HG03108 (cell line): ENCODE data around the gene EGR2.
"Not testable (repeated sequence)": the region's sequence is repeated elsewhere in the genome, so short reads cannot be mapped to it uniquely, and the experiment has no call there.

ENCODE experiments used
- ATAC-seq: cut with Tn5 transposase; IDR thresholded peaks from one replicate; pipeline ENCODE4 v1.9.1; 2021; ENCODE audit warnings: moderate library complexity; ENCODE audit not compliant: unreplicated experiment

EGR2 gene

GRCh38 chr10:62795762-62796161, 20.4 kb downstream of the EGR2 start:
- no peak for ATAC-seq

DNA sequence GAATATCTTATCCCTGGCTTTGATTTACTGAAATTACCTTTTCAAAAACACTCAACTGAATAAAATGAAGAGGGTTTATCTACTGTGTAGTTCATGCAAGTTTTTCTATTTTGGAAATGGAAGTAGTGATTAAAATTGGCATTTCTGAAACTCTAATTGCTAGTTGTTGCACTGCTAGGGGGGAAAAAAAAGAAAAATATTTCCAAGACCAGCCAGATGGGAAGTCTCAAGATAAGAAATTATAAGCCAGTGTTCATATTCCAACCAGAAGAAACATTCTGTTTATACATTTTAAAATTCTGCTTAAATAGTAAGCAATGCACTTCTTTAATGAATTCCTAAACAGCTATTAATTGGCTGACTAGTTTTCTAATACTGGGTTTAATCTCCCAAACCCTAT, 21.1 kb downstream of the EGR2 start:
- ATAC-seq: no peak

DNA sequence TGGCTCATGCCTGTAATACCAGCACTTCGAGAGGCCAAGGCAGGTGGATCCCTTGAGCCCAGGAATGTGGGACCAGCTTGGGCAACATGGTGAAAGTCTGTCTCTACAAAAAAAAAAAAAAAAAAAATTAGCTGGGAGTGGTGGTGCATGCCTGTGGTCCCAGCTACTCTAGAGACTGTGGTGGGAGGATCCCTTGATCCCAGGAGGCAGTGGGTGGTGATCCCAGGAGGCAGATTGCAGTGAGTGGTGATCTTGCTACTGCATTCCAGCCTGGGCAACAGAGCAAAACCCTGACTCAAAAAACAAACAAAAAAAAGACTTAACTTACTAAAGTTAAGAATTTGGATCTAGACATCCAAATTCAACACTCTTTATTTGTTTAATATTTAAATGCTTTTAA, 21.9 kb downstream of the EGR2 start:
- ATAC-seq: no peak

- ATAC-seq: no peak
Observed at GRCh38 chr10:62792261-62792660, 23.9 kb downstream of the EGR2 start.

DNA sequence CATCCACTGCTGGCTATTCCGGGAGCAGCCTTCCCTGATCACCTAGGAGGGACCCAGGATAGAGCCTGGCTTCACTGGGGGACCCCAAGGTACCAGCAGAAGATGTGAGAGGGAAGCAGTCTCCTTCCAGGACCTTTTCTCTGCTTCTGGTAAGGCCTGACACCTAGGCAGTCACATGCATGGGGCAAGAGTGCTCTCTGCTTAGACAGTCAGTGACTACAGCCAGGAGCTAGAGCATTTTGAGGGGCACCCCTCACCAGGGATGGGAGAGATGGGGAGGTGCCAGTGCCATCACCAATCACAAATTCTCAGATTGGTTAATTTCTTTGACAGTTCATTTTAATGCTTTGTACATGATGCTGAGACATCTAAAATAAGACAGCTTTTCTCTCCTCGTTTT, 25.6 kb downstream of the EGR2 start:
- no peak for ATAC-seq

DNA sequence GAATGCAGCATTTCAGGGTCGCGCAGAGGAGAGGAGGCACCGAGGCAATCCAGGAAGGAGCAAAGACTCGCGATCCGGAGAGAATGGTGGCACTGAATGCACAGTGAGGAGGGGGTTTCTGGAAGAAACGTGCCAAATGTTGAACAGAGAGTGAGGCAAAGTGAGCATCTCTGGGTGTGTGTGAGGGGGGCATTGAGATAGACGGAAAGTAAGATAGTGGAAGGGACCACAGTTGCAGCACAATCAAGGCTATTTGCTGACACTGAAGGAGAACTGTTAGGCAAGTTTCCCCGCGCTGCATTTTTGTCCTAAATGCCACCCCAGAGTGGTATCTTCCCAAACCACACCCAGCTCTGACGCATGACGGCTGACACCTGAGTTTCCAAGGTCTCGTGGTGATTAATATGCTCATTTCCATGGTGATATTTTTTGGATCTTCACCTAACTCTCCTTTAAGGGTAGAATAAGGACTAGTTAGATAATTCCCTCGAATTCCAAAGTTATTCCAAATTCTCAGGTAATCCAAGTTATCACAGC, 26.1 kb downstream of the EGR2 start:
- ATAC-seq: no peak

DNA sequence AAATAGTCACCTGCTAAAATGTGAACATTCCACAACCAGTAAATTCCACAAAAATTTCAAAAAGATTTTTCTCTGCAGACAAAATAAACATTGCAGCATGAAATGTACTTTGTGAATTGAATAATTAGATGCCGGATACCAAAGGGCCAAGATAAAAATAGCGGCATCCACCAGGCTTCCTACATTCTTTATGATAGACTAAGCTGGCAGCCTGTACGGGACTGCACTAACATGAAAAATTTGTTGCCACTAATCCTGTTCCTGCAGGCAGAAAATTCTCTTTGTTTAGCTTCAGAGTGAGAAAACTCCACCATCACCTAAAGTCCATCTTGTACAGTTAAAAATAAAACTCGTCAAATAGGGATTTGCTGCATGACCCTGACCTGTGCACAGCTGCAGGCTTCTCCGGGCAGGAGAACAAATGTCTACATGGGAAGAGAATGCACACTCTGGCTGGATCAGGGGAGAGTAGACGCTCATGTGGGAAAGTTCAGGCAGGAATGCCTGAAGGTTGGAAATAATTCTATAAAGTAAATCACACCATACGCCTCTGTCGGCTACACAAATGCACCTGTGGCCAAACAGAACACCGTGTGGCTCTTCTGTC, 27.2 kb downstream of the EGR2 start:
- ATAC-seq: no peak

- ATAC-seq: not testable (repeated sequence)
Observed at GRCh38 chr10:62788285-62788684, 27.9 kb downstream of the EGR2 start.

GRCh38 chr10:62784537-62784936, 31.6 kb downstream of the EGR2 start:
- ATAC-seq: not testable (repeated sequence)

- ATAC-seq: peak; percentile 97
Observed at GRCh38 chr10:62779487-62780248, 36.5 kb downstream of the EGR2 start.

GRCh38 chr10:62778125-62778524, 38.0 kb downstream of the EGR2 start:
- ATAC-seq: peak; percentile 36

GRCh38 chr10:62772186-62772974, 43.8 kb downstream of the EGR2 start:
- no peak for ATAC-seq

DNA sequence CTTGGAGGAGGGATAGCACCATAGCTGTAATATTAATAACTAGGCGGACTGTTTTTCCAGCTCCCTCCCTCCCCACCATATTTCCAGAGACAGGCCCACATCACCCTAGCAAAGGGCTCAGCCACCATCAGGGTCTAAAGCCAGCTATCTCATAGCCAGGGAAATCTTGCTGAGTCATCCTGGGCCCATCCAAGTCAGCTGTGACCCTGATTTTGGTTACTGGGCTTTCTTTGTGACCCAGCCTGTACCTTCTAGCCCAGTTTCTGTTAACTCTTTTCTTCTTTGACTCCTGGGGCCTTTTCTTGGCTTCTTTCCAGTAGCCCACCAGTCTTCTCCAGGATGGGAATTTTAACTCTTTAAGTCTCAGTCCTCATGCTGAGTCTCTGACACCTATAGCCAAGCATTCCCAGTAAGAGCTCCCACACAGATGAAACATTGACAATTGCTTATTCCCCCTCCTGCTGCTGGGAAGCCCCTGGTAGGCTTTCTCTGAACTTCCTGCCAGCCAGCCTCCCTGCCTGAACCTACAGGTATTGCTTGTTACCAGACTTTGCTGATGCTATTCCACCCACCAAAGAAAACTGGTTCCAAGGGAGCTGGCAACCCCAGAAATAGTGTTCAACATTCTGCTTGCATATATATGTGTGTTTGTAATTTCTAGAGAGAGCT, 46.5 kb downstream of the EGR2 start:
- no peak for ATAC-seq

- ATAC-seq: no peak
Observed at GRCh38 chr10:62766386-62766785, 49.8 kb downstream of the EGR2 start.

GRCh38 chr10:62765726-62766125, 50.4 kb downstream of the EGR2 start:
- no peak for ATAC-seq

GRCh38 chr10:62764011-62764410, 52.2 kb downstream of the EGR2 start:
- no peak for ATAC-seq

- no peak for ATAC-seq
Observed at GRCh38 chr10:62763155-62763554, 53.0 kb downstream of the EGR2 start.
